ENCODE data around the gene CD2. TPM values are rescaled to one million over a fixed set of nuclear protein-coding genes. Genes with fewer than 3 reads are reported as not detected.
A peak's percentile ranks its signal among the peaks of the same experiment; 100 is the strongest.

The CD2 gene
- total and polyA plus RNA-seq, 8 donors: 0.20 to 12.4 (median 0.60) TPM

DNA sequence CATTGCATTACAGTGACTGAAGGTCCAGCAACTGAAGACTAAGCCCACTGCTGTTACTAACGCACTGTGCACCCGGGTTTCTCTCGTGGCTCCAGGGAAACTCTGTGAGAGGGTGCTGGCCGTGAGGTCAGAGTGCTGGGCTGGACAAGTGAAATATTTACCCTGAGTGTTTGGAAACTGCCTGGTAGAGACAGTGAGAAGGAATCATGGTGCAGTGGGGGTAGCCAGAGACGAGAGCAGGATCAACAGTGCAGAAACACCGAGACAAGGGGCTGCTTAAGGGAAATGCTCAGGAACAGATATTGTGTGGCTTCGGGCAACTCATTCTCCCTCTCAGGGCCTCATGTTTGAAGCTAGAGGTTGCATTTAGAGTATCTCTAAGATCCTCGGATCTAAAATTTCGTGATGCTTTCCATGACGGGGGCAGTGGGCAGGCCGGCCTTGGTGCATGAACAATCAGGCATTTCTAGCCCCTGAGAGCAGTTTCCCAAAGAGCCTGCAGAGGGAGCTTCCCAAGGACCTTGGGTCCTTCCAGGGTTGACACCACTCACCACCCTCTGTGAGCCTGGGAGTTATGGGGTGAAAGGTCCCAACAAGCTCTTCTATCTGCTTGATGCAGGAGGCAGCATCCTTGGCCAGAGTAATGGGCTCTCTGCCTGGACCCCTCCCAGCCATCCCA is 9.7 kb downstream of the CD2 start:
- Histone ChIP-seq H3K27ac (peak overlapping the region in 1 of 2 donors; percentile 13), H3K4me1 (peaks cover 0 to 16% of the 10 kb centered on the region in 2 donors), H3K27me3 (no peaks in the 10 kb centered on the region), H3K36me3 (no peaks in the 10 kb centered on the region), H3K4me3 (no peak overlapping the region), H3K9me3 (no peaks in the 10 kb centered on the region)
- ATAC-seq (peak; percentile 56), DNase-seq (no peak)
- intact Hi-C loops (cut with DNase I): no loop called here
- peak in 1 of 2 donors; percentile 11 for TF ChIP-seq CTCF (IDR thresholded peaks at IDR 0.05)

GRCh38 chr1:116764466-116764898 is 10.3 kb downstream of the CD2 start:
- Histone ChIP-seq H3K9me3 (no peaks in the 10 kb centered on the region), H3K4me1 (peaks cover 0 to 16% of the 10 kb centered on the region in 2 donors), H3K36me3 (no peaks in the 10 kb centered on the region), H3K4me3 (no peak overlapping the region), H3K27me3 (no peaks in the 10 kb centered on the region), H3K27ac (peak overlapping the region in 1 of 2 donors; percentile 13)
- intact Hi-C loops (cut with DNase I): no loop called here
- no peak for ATAC-seq
- no peak for TF ChIP-seq CTCF (IDR thresholded peaks at IDR 0.05)
- no peak for DNase-seq

DNA sequence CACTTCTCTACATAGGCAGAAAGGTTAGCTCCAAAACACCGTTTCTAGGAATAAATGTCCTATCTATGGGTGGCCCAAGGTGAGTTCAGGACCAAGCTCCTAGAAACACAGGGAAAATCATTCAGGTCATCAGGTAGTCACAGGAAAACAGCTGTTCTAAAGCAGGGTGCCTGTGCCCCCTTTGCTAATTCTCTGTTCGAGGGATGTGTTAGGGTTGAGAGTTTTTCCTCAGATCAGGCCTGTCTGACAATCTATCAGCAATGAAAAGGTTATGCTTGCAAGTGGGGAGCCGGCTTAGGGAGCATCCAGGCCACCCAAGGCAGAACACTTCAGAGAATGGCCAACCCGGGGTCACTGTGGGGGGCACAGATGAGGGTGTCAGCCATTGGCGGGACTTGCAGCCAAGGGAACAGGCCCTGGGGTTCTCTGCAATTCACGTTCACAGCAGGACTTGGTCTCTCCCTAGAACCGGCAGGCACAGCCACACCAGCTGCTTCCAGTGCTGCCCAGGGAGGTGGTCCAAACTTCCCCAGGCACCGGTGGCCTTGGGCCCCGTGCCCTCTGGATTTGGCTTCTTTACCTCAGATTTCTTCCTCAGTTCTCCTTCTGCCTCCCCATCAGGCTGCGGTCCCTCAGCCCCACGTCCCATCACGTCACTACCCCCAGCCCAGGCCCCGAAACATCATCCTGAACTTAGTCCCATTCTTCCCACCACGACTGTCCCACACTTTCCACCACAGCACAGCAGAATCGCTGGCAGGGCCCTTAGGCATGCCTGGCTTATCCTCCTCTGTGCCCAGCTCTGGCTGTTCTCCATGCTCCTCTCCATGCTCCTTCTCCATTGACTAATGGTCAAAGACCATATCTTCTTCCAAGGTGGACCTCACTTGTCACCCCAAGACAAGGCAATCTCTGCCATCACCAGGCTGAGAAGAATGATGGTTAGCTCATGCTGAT is 11.0 kb downstream of the CD2 start:
- Histone ChIP-seq H3K9me3 (no peaks in the 10 kb centered on the region), H3K27me3 (no peaks in the 10 kb centered on the region), H3K36me3 (no peaks in the 10 kb centered on the region), H3K27ac (peak overlapping the region in 1 of 2 donors; percentile 13), H3K4me3 (no peak overlapping the region), H3K4me1 (peaks cover 0 to 22% of the 10 kb centered on the region in 2 donors)
- TF ChIP-seq CTCF (IDR thresholded peaks at IDR 0.05): no peak
- peak in 1 of 4 donors; percentile 46 for DNase-seq
- intact Hi-C loops (cut with DNase I): no loop called here
- no peak for ATAC-seq

- peaks cover 0 to 25% of the 10 kb centered on the region in 2 donors for H3K4me1 ChIP-seq
- no peak for TF ChIP-seq CTCF (IDR thresholded peaks at IDR 0.05)
- intact Hi-C loops (cut with DNase I): no loop called here
- H3K4me3 ChIP-seq: no peak overlapping the region
- H3K27ac ChIP-seq: peak overlapping the region in 1 of 2 donors; percentile 28
- DNase-seq: no peak
- no peak for ATAC-seq
- H3K9me3 ChIP-seq: no peaks in the 10 kb centered on the region
- H3K27me3 ChIP-seq: no peaks in the 10 kb centered on the region
- no peaks in the 10 kb centered on the region for H3K36me3 ChIP-seq
These were observed 11.7 kb downstream of the CD2 start for GRCh38 chr1:116765962-116766361.

Data from left lung (tissue), 10 donors.